Loucy (cell line): ENCODE results near the gene SMARCAD1.

Experiments used
- CTCF ChIP-seq: fragments of 200-600 bp; sonication (generic); conservative IDR thresholded peaks from 2 replicates; pipeline ENCODE4 v1.5.1; 2014; ENCODE audit warnings: mild to moderate bottlenecking, antibody characterized with exemption, low read length
- EZH2phosphoT487 ChIP-seq: fragments of 200-600 bp; IDR thresholded peaks from 2 replicates; pipeline ENCODE4 v1.6.1; 2018; ENCODE audit warnings: antibody characterized with exemption, mild to moderate bottlenecking, moderate library complexity, borderline replicate concordance

- no peak for TF ChIP-seq CTCF
- no peak for TF ChIP-seq EZH2phosphoT487
These were observed 99.0 kb downstream of the SMARCAD1 start for GRCh38 chr4:94306713-94307112.
